Measurements from ENCODE around the gene COL18A1. TPM values are rescaled to one million over a fixed set of nuclear protein-coding genes. Genes with fewer than 3 reads are reported as not detected.

The COL18A1 gene
- total and polyA plus RNA-seq, 3 experiments from 2014 or later: 1.9 to 4.7 (median 2.2) TPM

DNA sequence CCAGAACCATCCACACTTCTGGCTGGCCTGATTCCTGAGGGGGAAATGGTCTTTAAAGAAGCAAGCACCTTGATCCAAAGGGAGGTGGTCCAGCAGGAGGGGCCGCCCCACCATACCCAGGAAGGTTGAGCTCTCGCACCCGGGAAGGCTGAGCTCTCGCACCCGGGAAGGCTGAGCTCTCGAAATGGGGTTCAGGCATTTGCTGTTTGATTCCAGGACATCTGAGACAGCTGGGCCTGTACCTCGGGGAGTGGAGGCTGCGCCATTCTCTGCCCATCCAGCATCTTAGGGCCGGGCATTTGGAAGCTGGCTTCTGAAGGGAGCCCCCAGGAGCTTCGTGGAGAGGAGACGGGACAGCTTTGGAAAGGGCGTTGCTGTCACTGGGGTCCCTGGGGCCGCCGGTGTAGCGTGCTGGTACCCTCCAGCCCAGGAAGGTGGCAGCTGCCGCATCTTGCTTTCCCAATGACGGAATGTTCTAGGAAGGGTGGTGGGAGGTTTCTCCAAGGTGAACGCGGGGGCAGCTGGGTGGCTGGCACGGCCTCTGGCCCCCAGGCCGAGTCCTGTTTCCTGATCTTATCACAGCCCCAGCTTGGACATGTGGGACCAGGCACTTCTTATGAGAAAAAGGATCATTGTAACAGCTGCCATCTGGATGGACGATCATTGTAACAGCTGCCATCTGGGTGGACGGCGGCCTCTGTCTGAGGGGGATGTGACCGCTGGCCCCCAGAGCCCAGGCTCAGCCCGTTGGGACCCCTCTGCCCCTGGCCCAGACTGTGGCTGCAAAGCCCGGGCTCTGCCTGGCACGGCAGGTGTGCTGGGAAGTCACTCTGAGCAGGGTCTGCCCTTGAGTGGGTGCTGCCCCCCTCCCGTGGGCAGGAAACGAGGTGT is 61.6 kb downstream of the COL18A1 start:
- ChIA-PET POLR2A (no interaction called here), CTCF (no interaction called here)
- DNase-seq: no peak
- no peak overlapping the region for H3K27ac Mint-ChIP-seq
- Histone ChIP-seq H3K4me1 (ENCODE audit: insufficient read depth, low read length) (peaks cover 11% of the 10 kb centered on the region), H3K9me3 (ENCODE audit: low read length) (no peaks in the 10 kb centered on the region), H3K27me3 (ENCODE audit: insufficient read depth, low read length, poor library complexity, severe bottlenecking) (no peaks in the 10 kb centered on the region), H3K27ac (ENCODE audit: low read depth, low read length) (no peak overlapping the region), H3K4me3 (ENCODE audit: low read length) (no peak overlapping the region), H3K36me3 (ENCODE audit: insufficient read depth, low read length) (no peaks in the 10 kb centered on the region)
- peaks cover 3 to 9% (median 3%) of the 10 kb centered on the region in 5 donors for H3K9me3 Mint-ChIP-seq
- peaks cover 11 to 15% of the 10 kb centered on the region in 2 donors for H3K27me3 Mint-ChIP-seq
- peaks cover 0 to 2% (median 0%) of the 10 kb centered on the region in 3 donors for H3K36me3 Mint-ChIP-seq
- H3K4me3 Mint-ChIP-seq: no peak overlapping the region
- H3K4me1 Mint-ChIP-seq: peaks cover 4 to 14% (median 8%) of the 10 kb centered on the region in 3 donors

DNA sequence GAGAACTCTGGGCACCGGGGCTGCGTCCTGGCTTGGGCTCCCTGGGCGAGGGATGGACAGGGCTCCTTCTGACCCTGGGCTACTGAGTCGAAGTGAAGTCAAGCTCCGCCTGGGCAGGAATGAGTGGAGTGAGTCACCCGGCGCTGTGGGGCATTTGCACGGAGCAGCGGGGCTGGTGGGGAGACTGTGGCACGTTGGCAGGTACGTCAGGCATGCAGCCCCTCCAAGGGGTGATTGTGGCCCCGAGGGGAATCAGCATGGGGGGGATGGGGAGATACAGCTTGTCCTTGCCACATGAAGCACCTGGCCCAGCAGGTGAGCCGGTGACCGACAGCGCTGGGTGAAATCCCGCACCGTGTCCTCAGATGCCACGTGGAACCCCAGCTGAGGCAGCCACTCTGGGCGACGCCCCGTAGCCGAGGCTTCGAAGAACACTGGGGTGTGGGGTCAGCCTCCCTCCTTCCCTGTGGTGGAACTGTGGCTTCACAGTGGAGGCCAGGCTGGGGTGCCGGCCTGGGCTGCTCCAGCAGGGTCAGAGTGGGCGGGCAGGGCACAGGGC is 62.3 kb downstream of the COL18A1 start:
- Histone ChIP-seq H3K27ac (ENCODE audit: low read depth, low read length) (no peak overlapping the region), H3K36me3 (ENCODE audit: insufficient read depth, low read length) (no peaks in the 10 kb centered on the region), H3K4me1 (ENCODE audit: insufficient read depth, low read length) (peaks cover 13% of the 10 kb centered on the region), H3K4me3 (ENCODE audit: low read length) (no peak overlapping the region), H3K27me3 (ENCODE audit: insufficient read depth, low read length, poor library complexity, severe bottlenecking) (no peaks in the 10 kb centered on the region), H3K9me3 (ENCODE audit: low read length) (no peaks in the 10 kb centered on the region)
- Mint-ChIP-seq H3K4me3 (no peak overlapping the region), H3K27me3 (peaks cover 10 to 13% of the 10 kb centered on the region in 2 donors), H3K27ac (no peak overlapping the region), H3K9me3 (peaks cover 0 to 3% (median 2%) of the 10 kb centered on the region in 5 donors), H3K36me3 (peaks cover 0 to 2% (median 0%) of the 10 kb centered on the region in 3 donors), H3K4me1 (peaks cover 4 to 14% (median 8%) of the 10 kb centered on the region in 3 donors)
- POLR2A ChIA-PET: no interaction called here
- peak in 1 of 5 donors; percentile 42 for DNase-seq
- CTCF ChIA-PET: no interaction called here

DNA sequence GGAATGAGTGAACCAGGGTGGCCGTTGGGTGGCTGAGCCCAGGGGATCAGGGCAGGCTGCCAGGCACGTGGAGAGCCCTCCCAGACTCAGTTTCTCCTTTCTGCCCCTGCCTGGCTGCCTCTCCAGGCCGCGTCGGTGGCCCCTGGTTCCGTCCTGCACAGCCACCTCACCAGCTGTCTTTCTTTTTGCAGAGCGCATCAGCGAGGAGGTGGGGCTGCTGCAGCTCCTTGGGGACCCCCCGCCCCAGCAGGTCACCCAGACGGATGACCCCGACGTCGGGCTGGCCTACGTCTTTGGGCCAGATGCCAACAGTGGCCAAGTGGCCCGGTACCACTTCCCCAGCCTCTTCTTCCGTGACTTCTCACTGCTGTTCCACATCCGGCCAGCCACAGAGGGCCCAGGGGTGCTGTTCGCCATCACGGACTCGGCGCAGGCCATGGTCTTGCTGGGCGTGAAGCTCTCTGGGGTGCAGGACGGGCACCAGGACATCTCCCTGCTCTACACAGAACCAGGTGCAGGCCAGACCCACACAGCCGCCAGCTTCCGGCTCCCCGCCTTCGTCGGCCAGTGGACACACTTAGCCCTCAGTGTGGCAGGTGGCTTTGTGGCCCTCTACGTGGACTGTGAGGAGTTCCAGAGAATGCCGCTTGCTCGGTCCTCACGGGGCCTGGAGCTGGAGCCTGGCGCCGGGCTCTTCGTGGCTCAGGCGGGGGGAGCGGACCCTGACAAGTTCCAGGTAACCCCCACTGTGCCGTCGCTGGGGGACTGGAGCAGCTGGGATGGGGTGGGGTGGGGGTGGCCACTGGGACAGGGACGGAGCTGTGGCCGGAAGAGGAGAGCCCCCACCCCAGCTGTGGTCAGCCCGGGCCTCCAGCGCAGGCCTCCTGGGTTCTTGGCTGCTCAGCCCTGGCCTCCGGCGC is 63.3 kb downstream of the COL18A1 start:
- peaks cover 0 to 2% (median 0%) of the 10 kb centered on the region in 5 donors for H3K9me3 Mint-ChIP-seq
- peaks cover 8 to 13% of the 10 kb centered on the region in 2 donors for H3K27me3 Mint-ChIP-seq
- peak in 1 of 5 donors; percentile 41 for DNase-seq
- no peak overlapping the region for H3K27ac Mint-ChIP-seq
- H3K36me3 ChIP-seq (ENCODE audit: insufficient read depth, low read length): no peaks in the 10 kb centered on the region
- no peaks in the 10 kb centered on the region for H3K27me3 ChIP-seq (ENCODE audit: insufficient read depth, low read length, poor library complexity, severe bottlenecking)
- no peaks in the 10 kb centered on the region for H3K36me3 Mint-ChIP-seq
- H3K4me1 Mint-ChIP-seq: peaks cover 4 to 14% (median 8%) of the 10 kb centered on the region in 3 donors
- H3K4me3 Mint-ChIP-seq: no peak overlapping the region
- POLR2A ChIA-PET: no interaction called here
- CTCF ChIA-PET: no interaction called here
- H3K27ac ChIP-seq (ENCODE audit: low read depth, low read length): no peak overlapping the region
- no peak overlapping the region for H3K4me3 ChIP-seq (ENCODE audit: low read length)
- H3K4me1 ChIP-seq (ENCODE audit: insufficient read depth, low read length): peaks cover 13% of the 10 kb centered on the region
- H3K9me3 ChIP-seq (ENCODE audit: low read length): no peaks in the 10 kb centered on the region

DNA sequence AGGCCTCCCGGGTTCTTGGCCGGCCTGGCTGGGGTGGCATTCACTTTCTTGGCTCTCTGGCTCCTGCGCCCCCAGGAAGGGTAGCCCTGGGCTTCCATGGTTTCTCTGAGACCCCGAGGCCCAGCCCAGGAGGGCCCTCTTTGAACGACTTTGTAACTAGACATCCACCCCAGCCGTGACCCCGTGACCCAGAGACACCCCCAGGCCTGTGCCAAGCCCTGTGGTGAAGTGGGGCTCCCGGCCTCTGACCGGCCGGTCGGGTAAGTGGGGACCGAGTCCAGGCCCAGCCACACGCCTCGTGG is 64.0 kb downstream of the COL18A1 start:
- no peaks in the 10 kb centered on the region for H3K9me3 Mint-ChIP-seq
- H3K36me3 Mint-ChIP-seq: no peaks in the 10 kb centered on the region
- H3K4me1 Mint-ChIP-seq: peaks cover 4 to 15% (median 8%) of the 10 kb centered on the region in 3 donors
- ChIA-PET POLR2A (no interaction called here), CTCF (no interaction called here)
- H3K27ac Mint-ChIP-seq: no peak overlapping the region
- Histone ChIP-seq H3K27me3 (ENCODE audit: insufficient read depth, low read length, poor library complexity, severe bottlenecking) (no peaks in the 10 kb centered on the region), H3K9me3 (ENCODE audit: low read length) (no peaks in the 10 kb centered on the region), H3K4me1 (ENCODE audit: insufficient read depth, low read length) (peaks cover 13% of the 10 kb centered on the region), H3K4me3 (ENCODE audit: low read length) (no peak overlapping the region), H3K27ac (ENCODE audit: low read depth, low read length) (no peak overlapping the region), H3K36me3 (ENCODE audit: insufficient read depth, low read length) (no peaks in the 10 kb centered on the region)
- DNase-seq: peak in 1 of 5 donors; percentile 25
- peaks cover 6 to 13% of the 10 kb centered on the region in 2 donors for H3K27me3 Mint-ChIP-seq
- H3K4me3 Mint-ChIP-seq: no peak overlapping the region

DNA sequence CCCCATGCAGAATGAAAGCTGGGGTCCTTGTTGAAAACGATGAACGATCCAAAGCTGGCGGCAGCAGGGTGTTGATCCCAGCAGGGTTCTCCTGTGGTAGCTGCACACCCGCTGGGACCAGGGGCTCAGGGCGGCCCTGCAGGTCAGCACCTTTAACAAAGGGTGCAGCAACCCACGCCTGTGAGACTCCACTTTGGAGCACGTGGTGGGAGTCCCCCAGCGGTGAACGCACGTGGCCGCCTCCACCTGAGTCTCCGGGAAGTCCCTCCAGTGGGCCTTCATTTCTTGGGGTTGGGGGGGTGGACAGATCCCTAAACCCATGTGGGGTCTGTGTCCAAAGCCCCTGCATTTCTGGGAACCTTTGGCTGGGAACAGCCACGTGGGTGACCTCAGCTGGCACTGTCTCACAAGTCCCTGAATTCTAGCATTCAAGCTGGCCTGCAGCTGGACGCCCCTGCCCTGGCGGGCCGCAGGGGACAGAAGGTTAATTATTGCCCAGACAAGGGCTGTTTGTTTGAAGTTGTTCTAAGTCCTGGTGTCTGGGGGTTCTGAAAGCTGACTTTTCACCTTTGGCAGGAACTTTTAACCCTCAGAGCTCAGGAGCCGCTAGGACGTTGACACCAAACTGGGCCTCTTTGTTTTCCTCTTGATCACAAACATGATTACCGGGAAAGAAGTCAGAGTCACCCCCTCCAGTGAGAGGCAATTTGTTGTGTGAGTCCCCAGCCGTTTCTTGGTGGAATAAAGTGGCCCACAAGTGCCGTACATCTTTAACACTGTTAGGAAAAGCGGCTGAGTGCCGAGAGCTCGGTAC is 64.5 kb downstream of the COL18A1 start:
- no peaks in the 10 kb centered on the region for H3K9me3 Mint-ChIP-seq
- Histone ChIP-seq H3K4me1 (ENCODE audit: insufficient read depth, low read length) (peaks cover 13% of the 10 kb centered on the region), H3K36me3 (ENCODE audit: insufficient read depth, low read length) (no peaks in the 10 kb centered on the region), H3K27me3 (ENCODE audit: insufficient read depth, low read length, poor library complexity, severe bottlenecking) (no peaks in the 10 kb centered on the region), H3K9me3 (ENCODE audit: low read length) (no peaks in the 10 kb centered on the region), H3K27ac (ENCODE audit: low read depth, low read length) (no peak overlapping the region), H3K4me3 (ENCODE audit: low read length) (no peak overlapping the region)
- peaks cover 6 to 19% (median 8%) of the 10 kb centered on the region in 3 donors for H3K4me1 Mint-ChIP-seq
- peak in 1 of 5 donors; percentile 38 for DNase-seq
- ChIA-PET POLR2A (no interaction called here), CTCF (no interaction called here)
- H3K36me3 Mint-ChIP-seq: no peaks in the 10 kb centered on the region
- H3K27ac Mint-ChIP-seq: no peak overlapping the region
- H3K27me3 Mint-ChIP-seq: peaks cover 4 to 13% of the 10 kb centered on the region in 2 donors
- no peak overlapping the region for H3K4me3 Mint-ChIP-seq

DNA sequence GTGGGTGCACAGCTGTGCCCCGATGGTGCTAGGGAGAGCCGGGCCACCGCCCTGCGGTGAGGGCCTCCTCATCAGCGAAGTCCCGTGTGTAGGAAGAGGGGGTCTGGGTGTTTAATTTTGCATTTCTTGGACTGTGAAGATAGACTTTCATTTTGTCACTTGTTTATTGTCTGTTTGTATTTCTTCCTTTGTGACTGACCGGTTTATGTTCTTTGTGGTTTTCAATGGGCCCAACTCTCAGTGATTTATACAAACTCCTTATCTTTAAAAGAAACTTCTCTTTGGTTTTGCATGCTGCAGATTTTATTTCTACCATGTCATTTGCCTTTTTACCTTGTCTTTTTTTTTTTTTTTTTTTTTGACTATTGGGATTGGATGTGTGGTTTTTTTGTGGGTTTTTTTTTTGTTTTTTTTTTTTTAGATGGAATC is 65.1 kb downstream of the COL18A1 start:
- peak in 1 of 5 donors; percentile 16 for DNase-seq
- Mint-ChIP-seq H3K27me3 (peaks cover 2 to 7% of the 10 kb centered on the region in 2 donors), H3K4me1 (peaks cover 6 to 19% (median 8%) of the 10 kb centered on the region in 3 donors), H3K27ac (no peak overlapping the region), H3K36me3 (no peaks in the 10 kb centered on the region), H3K9me3 (no peaks in the 10 kb centered on the region), H3K4me3 (no peak overlapping the region)
- ChIA-PET CTCF (no interaction called here), POLR2A (no interaction called here)
- no peaks in the 10 kb centered on the region for H3K9me3 ChIP-seq (ENCODE audit: low read length)
- H3K36me3 ChIP-seq (ENCODE audit: insufficient read depth, low read length): no peaks in the 10 kb centered on the region
- peaks cover 13% of the 10 kb centered on the region for H3K4me1 ChIP-seq (ENCODE audit: insufficient read depth, low read length)
- no peak overlapping the region for H3K27ac ChIP-seq (ENCODE audit: low read depth, low read length)
- no peaks in the 10 kb centered on the region for H3K27me3 ChIP-seq (ENCODE audit: insufficient read depth, low read length, poor library complexity, severe bottlenecking)
- no peak overlapping the region for H3K4me3 ChIP-seq (ENCODE audit: low read length)

DNA sequence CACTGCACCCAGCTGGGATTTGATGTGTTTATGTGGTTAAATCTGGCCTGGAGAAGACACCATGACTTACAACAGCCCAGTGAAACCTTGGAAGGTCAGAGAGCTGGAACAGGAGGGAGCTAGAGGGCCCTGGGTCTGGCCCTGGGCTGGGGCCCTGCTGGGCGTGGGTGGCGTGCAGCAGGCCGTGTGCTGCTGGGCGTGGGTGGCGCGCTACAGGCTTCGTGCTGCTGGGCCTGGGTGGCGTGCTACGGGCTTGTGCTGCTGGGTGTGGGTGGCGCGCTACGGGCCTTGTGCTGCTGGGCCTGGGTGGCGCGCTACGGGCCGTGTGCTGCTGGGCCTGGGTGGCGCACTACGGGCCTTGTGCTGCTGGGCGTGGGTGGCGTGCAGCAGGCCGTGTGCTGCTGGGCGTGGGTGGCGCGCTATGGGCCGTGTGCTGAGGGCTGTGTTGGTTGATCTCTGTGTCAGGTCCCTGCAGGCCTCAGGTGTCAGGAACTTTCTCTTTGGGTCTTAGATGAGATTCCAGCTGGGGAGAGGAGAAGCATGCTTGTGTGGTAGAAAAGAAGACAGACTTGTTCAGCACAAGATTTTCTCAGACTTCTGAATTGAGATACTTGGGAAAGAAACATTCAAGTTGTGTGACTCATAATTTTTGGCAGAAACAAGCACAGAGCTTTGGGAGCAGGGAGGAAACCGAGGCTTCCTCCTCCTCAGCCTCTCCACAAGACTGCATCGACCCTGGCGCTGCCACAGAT is 66.0 kb downstream of the COL18A1 start:
- Histone ChIP-seq H3K4me1 (ENCODE audit: insufficient read depth, low read length) (peaks cover 13% of the 10 kb centered on the region), H3K27me3 (ENCODE audit: insufficient read depth, low read length, poor library complexity, severe bottlenecking) (no peaks in the 10 kb centered on the region), H3K27ac (ENCODE audit: low read depth, low read length) (no peak overlapping the region), H3K36me3 (ENCODE audit: insufficient read depth, low read length) (no peaks in the 10 kb centered on the region), H3K4me3 (ENCODE audit: low read length) (no peak overlapping the region), H3K9me3 (ENCODE audit: low read length) (no peaks in the 10 kb centered on the region)
- Mint-ChIP-seq H3K4me3 (peak overlapping the region in 1 of 7 donors; percentile 37), H3K27ac (peak overlapping the region in 5 of 8 donors; percentile 22 to 81 (median 42)), H3K27me3 (peaks cover 0 to 3% of the 10 kb centered on the region in 2 donors), H3K9me3 (no peaks in the 10 kb centered on the region), H3K4me1 (peaks cover 6 to 19% (median 8%) of the 10 kb centered on the region in 3 donors), H3K36me3 (no peaks in the 10 kb centered on the region)
- peak in 1 of 5 donors; percentile 43 for DNase-seq
- ChIA-PET POLR2A (interaction anchor here (0.5 kb wide), 1 partner anchor 85 kb away, joined by 3 read pairs; no protein-coding TSS in a partner anchor), CTCF (interaction anchor here (1.3 kb wide), 1 partner anchor 31 kb away, joined by 3 read pairs; no protein-coding TSS in a partner anchor)

Measured in CD8-positive, alpha-beta memory T cell (primary cell).